Keratinocyte (primary cell): ENCODE measurements around the gene LRRC8D. TPM values are rescaled to one million over a fixed set of nuclear protein-coding genes. Genes with fewer than 3 reads are reported as not detected.
"Not testable (repeated sequence)": the region's sequence is repeated elsewhere in the genome, so short reads cannot be mapped to it uniquely, and the experiment has no call there.

Source experiments
- DNase-seq: peaks from one replicate; pipeline ENCODE4 v3.0.0-alpha.2; 2011; ENCODE audit warnings: low read depth, missing footprints, low spot score
- FAIRE-seq: peaks from 2 replicates; lab custom pipeline; 2011; peaks lifted over from hg19 to GRCh38; lab: Jason Lieb, UNC
- H2AFZ ChIP-seq: 2 replicates; pipeline ENCODE4 v1.6.0; 2012; ENCODE audit warnings: low read length, control low read depth, inconsistent platforms; ENCODE audit not compliant: control insufficient read depth
- H3K27ac ChIP-seq: 2 replicates; pipeline ENCODE4 v1.5.1; 2011; ENCODE audit warnings: low read length; ENCODE audit not compliant: control insufficient read depth, insufficient read depth
- H3K27me3 ChIP-seq: 3 replicates; pipeline ENCODE4 v1.6.0; 2011; ENCODE audit warnings: low read length; ENCODE audit not compliant: control insufficient read depth, insufficient read depth; ENCODE audit errors: extremely low read depth
- H3K36me3 ChIP-seq, 2 experiments: 2 replicates in 1 of 2; 3 replicates in 1 of 2; pipeline ENCODE4 v1.5.1; 2011; ENCODE audit warnings: low read length in 2 of 2, mild to moderate bottlenecking in 1 of 2; ENCODE audit not compliant: control insufficient read depth in 2 of 2, insufficient read depth in 2 of 2; ENCODE audit errors: extremely low read depth in 1 of 2
- H3K4me1 ChIP-seq: 3 replicates; pipeline ENCODE4 v1.5.1; 2011; ENCODE audit warnings: low read length; ENCODE audit not compliant: control insufficient read depth, insufficient read depth; ENCODE audit errors: extremely low read depth
- H3K4me2 ChIP-seq: 3 replicates; pipeline ENCODE4 v1.6.0; 2011; ENCODE audit warnings: low read depth, low read length; ENCODE audit not compliant: control insufficient read depth, insufficient read depth; ENCODE audit errors: extremely low read depth
- H3K4me3 ChIP-seq, 3 experiments: fragments of 200-600 bp in 1 of 3; sonication (generic) in 1 of 3; 2 replicates in 2 of 3; 3 replicates in 1 of 3; pipeline ENCODE4 v1.5.1; 2011 to 2016; ENCODE audit warnings: low read length in 3 of 3, mild to moderate bottlenecking in 3 of 3, control low read depth in 2 of 3, inconsistent platforms in 1 of 3, low read depth in 1 of 3, mixed read lengths in 1 of 3, mixed run types in 1 of 3, moderate library complexity in 1 of 3; ENCODE audit not compliant: control insufficient read depth in 2 of 3, insufficient read depth in 2 of 3; ENCODE audit errors: extremely low read depth in 1 of 3
- H3K79me2 ChIP-seq: 2 replicates; pipeline ENCODE4 v1.6.0; 2012; ENCODE audit warnings: low read length; ENCODE audit not compliant: control insufficient read depth, insufficient read depth
- H3K9ac ChIP-seq: 3 replicates; pipeline ENCODE4 v1.6.0; 2011; ENCODE audit warnings: low read length; ENCODE audit not compliant: control insufficient read depth, insufficient read depth; ENCODE audit errors: extremely low read depth
- H3K9me1 ChIP-seq: 3 replicates; pipeline ENCODE4 v1.6.0; 2011; ENCODE audit warnings: low read length; ENCODE audit not compliant: control insufficient read depth, insufficient read depth; ENCODE audit errors: extremely low read depth
- H3K9me3 ChIP-seq: 2 replicates; pipeline ENCODE4 v1.5.1; 2012; ENCODE audit warnings: low read depth, low read length; ENCODE audit not compliant: control insufficient read depth
- H4K20me1 ChIP-seq: 3 replicates; pipeline ENCODE4 v1.6.0; 2011; ENCODE audit warnings: low read length; ENCODE audit not compliant: control insufficient read depth, insufficient read depth; ENCODE audit errors: extremely low read depth
- CTCF ChIP-seq, 3 experiments: IDR thresholded peaks in 1 of 3; conservative IDR thresholded peaks in 1 of 3; optimal IDR thresholded peaks in 1 of 3; 2 replicates in 2 of 3; 3 replicates in 1 of 3; pipeline versions ENCODE3 to v1.5.1; 2011; ENCODE audit warnings: low read length in 3 of 3, mild to moderate bottlenecking in 3 of 3, moderate library complexity in 2 of 3, control low read depth in 1 of 3, inconsistent platforms in 1 of 3; ENCODE audit not compliant: insufficient read depth in 2 of 3; ENCODE audit errors: extremely low read depth in 1 of 3
- EZH2 ChIP-seq: IDR thresholded peaks from one replicate; pipeline ENCODE4 v1.6.1; 2012; ENCODE audit warnings: inconsistent platforms, mild to moderate bottlenecking, low read length, moderate library complexity
- dilution Hi-C: fragments of 300-500 bp; cut with MboI; formaldehyde crosslinking; loops from one replicate; pipeline ENCODE4 v1.7.0; 2020; ENCODE audit warnings: low sequenced_read_pairs; ENCODE audit not compliant: extremely low pct_ligation_motif_present
- polyA plus RNA-seq, 5 experiments: library from polyadenylated mRNA; depleted of rRNA in 3 of 5; stranded (reverse) in 3 of 5; stranded (forward) in 1 of 5; unstranded in 1 of 5; fragments of >200 nt; gene quantifications; 1 replicate in 1 of 5; 2 replicates in 3 of 5; 3 replicates in 1 of 5; pipeline versions ENCODE4 v1.2.1 to v1.2.3, GENCODE V29; 2011 to 2012; ENCODE audit warnings: missing spikeins in 2 of 5, low read depth in 1 of 5, low replicate concordance in 1 of 5

LRRC8D gene
- polyA plus RNA-seq, 1 donor (not counting 4 experiments of a cell fraction or from before 2014, with no cell fraction given) = 54.7 TPM

GRCh38 chr1:89777271-89777670 lies 43.6 kb upstream of the LRRC8D start:
- FAIRE-seq, H3K79me2 ChIP-seq, H3K27me3 ChIP-seq, dilution Hi-C loops, H3K4me2 ChIP-seq, H3K9ac ChIP-seq, H2AFZ ChIP-seq, H4K20me1 ChIP-seq, H3K9me1 ChIP-seq, DNase-seq, H3K36me3 ChIP-seq, H3K4me1 ChIP-seq, H3K9me3 ChIP-seq, H3K27ac ChIP-seq, H3K4me3 ChIP-seq: not testable (repeated sequence)

- Histone ChIP-seq H4K20me1 (no peaks in the 10 kb centered on the region), H3K27me3 (no peaks in the 10 kb centered on the region), H3K27ac (no peak overlapping the region), H3K9me1 (no peaks in the 10 kb centered on the region), H3K9ac (no peak overlapping the region), H3K79me2 (no peaks in the 10 kb centered on the region), H3K9me3 (no peaks in the 10 kb centered on the region), H3K4me3 (no peak overlapping the region), H3K4me2 (no peak overlapping the region), H3K36me3 (no peaks in the 10 kb centered on the region), H2AFZ (no peak overlapping the region), H3K4me1 (no peaks in the 10 kb centered on the region)
- dilution Hi-C loops = no loop called here
- no peak for FAIRE-seq
- no peak for TF ChIP-seq CTCF (optimal IDR thresholded peaks at IDR 0.05 in 1 of 3, IDR thresholded peaks at IDR 0.05 in 1 of 3, conservative IDR thresholded peaks at IDR 0.05 in 1 of 3; ENCODE audit: extremely low read depth in 1 of 3, insufficient read depth in 2 of 3, low read length in 3 of 3)
- TF ChIP-seq EZH2 = no peak
- no peak for DNase-seq
Observed at GRCh38 chr1:89779151-89779940, 41.5 kb upstream of the LRRC8D start.
